ENCODE measurements around the gene CUL2.

GRCh38 chr10:35092851-35093250 lies 2.7 kb upstream of the CUL2 start:
- TF ChIP-seq CTCF (IDR thresholded peaks at IDR 0.05): no peak
- no peak for TF ChIP-seq EP300 (IDR thresholded peaks at IDR 0.05)
